Endothelial cell of umbilical vein (primary cell): ENCODE data around the gene PASD1. TPM values are rescaled to one million over a fixed set of nuclear protein-coding genes. Genes with fewer than 3 reads are reported as not detected.
"Not testable (repeated sequence)": the region's sequence is repeated elsewhere in the genome, so short reads cannot be mapped to it uniquely, and the experiment has no call there.

ENCODE experiments used
- BruUV-seq: library from RNA; stranded (reverse); fragments of 400-500 nt; replicated peaks from 2 replicates; lab custom pipeline; 2021; lab: Mats Ljungman, UMichigan
- CTCF ChIA-PET: fragments of 300-600, 350-600 bp; sonication (Branson Sonifier 250); formaldehyde crosslinking; loops from one replicate; lab custom pipeline; 2021; ENCODE audit warnings: antibody characterized with exemption, inconsistent platforms; lab: Charles Lee
- POLR2A ChIA-PET: fragments of 300-600, 350-600 bp; sonication (Branson Sonifier 250); formaldehyde crosslinking; loops from one replicate; lab custom pipeline; 2021; ENCODE audit warnings: antibody characterized with exemption, inconsistent platforms; lab: Charles Lee
- DNase-seq: peaks from one replicate; pipeline ENCODE4 v3.0.0-alpha.2; 2011; ENCODE audit warnings: low read depth, low spot score
- FAIRE-seq: peaks from 2 replicates; lab custom pipeline; 2011; peaks lifted over from hg19 to GRCh38; lab: Jason Lieb, UNC
- H2AFZ ChIP-seq: 2 replicates; pipeline ENCODE4 v1.6.0; 2012; ENCODE audit warnings: low read depth, low read length, control low read depth, inconsistent platforms
- H3K27ac ChIP-seq: 2 replicates; pipeline ENCODE4 v1.5.1; 2011; ENCODE audit warnings: low read depth, mild to moderate bottlenecking, control low read depth, low read length, moderate library complexity; ENCODE audit not compliant: insufficient read depth
- H3K27me3 ChIP-seq, 2 experiments: 2 replicates each; pipeline versions ENCODE4 v1.6.0 to v1.6.1; 2011; ENCODE audit warnings: low read length in 2 of 2, mixed read lengths in 1 of 2; ENCODE audit not compliant: control insufficient read depth in 2 of 2, insufficient read depth in 2 of 2
- H3K36me3 ChIP-seq, 2 experiments: 2 replicates in 1 of 2; 3 replicates in 1 of 2; pipeline ENCODE4 v1.5.1; 2011; ENCODE audit warnings: low read length in 2 of 2, mild to moderate bottlenecking in 1 of 2, moderate library complexity in 1 of 2; ENCODE audit not compliant: control insufficient read depth in 2 of 2, insufficient read depth in 2 of 2; ENCODE audit errors: extremely low read depth in 1 of 2
- H3K4me1 ChIP-seq: 3 replicates; pipeline ENCODE4 v1.5.1; 2011; ENCODE audit warnings: mild to moderate bottlenecking, low read length; ENCODE audit not compliant: control insufficient read depth, insufficient read depth; ENCODE audit errors: extremely low read depth
- H3K4me2 ChIP-seq: 2 replicates; pipeline ENCODE4 v1.6.1; 2011; ENCODE audit warnings: low read length, control low read depth, mixed read lengths; ENCODE audit not compliant: insufficient read depth
- H3K4me3 ChIP-seq, 3 experiments: fragments of 200-600 bp in 1 of 3; sonication (generic), shearing (Covaris generic) in 1 of 3; replicated peaks in 1 of 3; 2 replicates each; pipeline ENCODE4 v1.5.1; 2011 to 2016; ENCODE audit warnings: control low read depth in 3 of 3, low read length in 3 of 3, mild to moderate bottlenecking in 2 of 3, inconsistent platforms in 1 of 3, low read depth in 1 of 3, moderate library complexity in 1 of 3; ENCODE audit not compliant: insufficient read depth in 1 of 3
- H3K79me2 ChIP-seq: 2 replicates; pipeline ENCODE4 v1.6.0; 2012; ENCODE audit warnings: low read length, inconsistent platforms; ENCODE audit not compliant: control insufficient read depth, insufficient read depth
- H3K9ac ChIP-seq: replicated peaks from 2 replicates; pipeline ENCODE3; 2011; ENCODE audit warnings: low read length, control low read depth; ENCODE audit not compliant: insufficient read depth; ENCODE audit errors: extremely low read depth
- H3K9me1 ChIP-seq: replicated peaks from 3 replicates; pipeline ENCODE4 v1.6.0; 2011; ENCODE audit warnings: mild to moderate bottlenecking, low read length; ENCODE audit not compliant: control insufficient read depth, insufficient read depth; ENCODE audit errors: extremely low read depth
- H3K9me3 ChIP-seq: replicated peaks from 2 replicates; pipeline ENCODE4 v1.5.1; 2012; ENCODE audit warnings: low read length, inconsistent platforms; ENCODE audit not compliant: control insufficient read depth, insufficient read depth
- H4K20me1 ChIP-seq: replicated peaks from 2 replicates; pipeline ENCODE3; 2011; ENCODE audit warnings: mild to moderate bottlenecking, low read length; ENCODE audit not compliant: control insufficient read depth, insufficient read depth; ENCODE audit errors: extremely low read depth
- CTCF ChIP-seq, 2 donors: IDR thresholded peaks; 1 replicate in 1 of 2; 2 replicates in 1 of 2; pipeline ENCODE4 v1.5.1; 2011; ENCODE audit warnings: low read length in 2 of 2, mild to moderate bottlenecking in 2 of 2, moderate library complexity in 2 of 2, control low read depth in 1 of 2, inconsistent platforms in 1 of 2, low read depth in 1 of 2; ENCODE audit not compliant: insufficient read depth in 1 of 2; ENCODE audit errors: extremely low read depth in 1 of 2
- FOS ChIP-seq: IDR thresholded peaks from 2 replicates; pipeline ENCODE4 v1.6.1; 2011; ENCODE audit warnings: mild to moderate bottlenecking, low read length, moderate library complexity, borderline replicate concordance; ENCODE audit not compliant: insufficient read depth
- GATA2 ChIP-seq: IDR thresholded peaks from 2 replicates; pipeline ENCODE4 v1.7.0; 2011; ENCODE audit warnings: low read depth, mild to moderate bottlenecking, moderate library complexity, mixed read lengths, low read length; ENCODE audit not compliant: insufficient read length, insufficient read depth
- MAX ChIP-seq: IDR thresholded peaks from 2 replicates; pipeline ENCODE4 v1.6.1; 2011; ENCODE audit not compliant: insufficient read depth, insufficient read length
- MYC ChIP-seq: IDR thresholded peaks from one replicate; pipeline ENCODE4 v1.6.1; 2011; ENCODE audit warnings: mild to moderate bottlenecking, low read depth, low read length
- POLR2A ChIP-seq: IDR thresholded peaks from 2 replicates; pipeline ENCODE4 v1.6.1; 2012; ENCODE audit warnings: low read depth, mild to moderate bottlenecking, control low read depth, low read length
- POLR2AphosphoS5 ChIP-seq: IDR thresholded peaks from 2 replicates; pipeline ENCODE4 v1.6.1; 2012; ENCODE audit warnings: low read depth, mild to moderate bottlenecking, control low read depth, low read length, moderate library complexity; ENCODE audit not compliant: insufficient read depth
- dilution Hi-C: fragments of 300-500 bp; cut with MboI; formaldehyde crosslinking; loops from one replicate; pipeline ENCODE4 v1.15.0; 2019; ENCODE audit warnings: low sequenced_read_pairs; ENCODE audit not compliant: extremely low pct_ligation_motif_present
- intact Hi-C: fragments of 100-400 bp; cut with micrococcal nuclease; formaldehyde crosslinking; loops from one replicate; pipeline ENCODE4 v1.10.0; 2022
- polyA plus RNA-seq, 4 experiments: library from polyadenylated mRNA; depleted of rRNA in 3 of 4; stranded (reverse) in 3 of 4; unstranded in 1 of 4; fragments of >200 nt; gene quantifications; 2 replicates each; pipeline versions ENCODE4 v1.2.1 to v1.2.3, GENCODE V29; 2011 to 2012; ENCODE audit warnings: missing spikeins in 1 of 4
- total RNA-seq: library from RNA; stranded (reverse); gene quantifications from 2 replicates; pipeline ENCODE4 v1.2.3, GENCODE V29; 2021

The PASD1 gene
- total and polyA plus RNA-seq, 2 donors (not counting 3 experiments of a cell fraction or from before 2014, with no cell fraction given): not detected

GRCh38 chrX:151563003-151563402, 472 bp upstream of the PASD1 start:
- intact Hi-C loops, DNase-seq, H3K9me3 ChIP-seq, H3K27me3 ChIP-seq, H2AFZ ChIP-seq, POLR2A ChIA-PET, H3K27ac ChIP-seq, dilution Hi-C loops, H3K36me3 ChIP-seq, H4K20me1 ChIP-seq, H3K4me3 ChIP-seq, H3K9ac ChIP-seq, H3K4me2 ChIP-seq, CTCF ChIA-PET, H3K4me1 ChIP-seq, BruUV-seq, H3K9me1 ChIP-seq, FAIRE-seq, H3K79me2 ChIP-seq: not testable (repeated sequence)

GRCh38 chrX:151564035-151564434, 560 bp downstream of the PASD1 start:
- DNase-seq (no peak), FAIRE-seq (no peak)
- Histone ChIP-seq H3K4me3 (no peak overlapping the region), H3K9me1 (no peaks in the 10 kb centered on the region), H3K9ac (no peak overlapping the region), H3K27ac (no peak overlapping the region), H3K4me2 (no peak overlapping the region), H3K9me3 (no peaks in the 10 kb centered on the region), H3K36me3 (no peaks in the 10 kb centered on the region), H3K27me3 (no peaks in the 10 kb centered on the region), H3K79me2 (no peaks in the 10 kb centered on the region), H3K4me1 (no peaks in the 10 kb centered on the region), H4K20me1 (no peaks in the 10 kb centered on the region), H2AFZ (no peak overlapping the region)
- ChIA-PET CTCF (no interaction called here), POLR2A (no interaction called here)
- no peak for TF ChIP-seq GATA2
- TF ChIP-seq MYC: no peak
- TF ChIP-seq POLR2A: no peak
- TF ChIP-seq MAX: no peak
- no peak for TF ChIP-seq CTCF (IDR thresholded peaks at IDR 0.05; ENCODE audit: extremely low read depth in 1 of 2, insufficient read depth in 1 of 2, low read depth in 1 of 2, low read length in 2 of 2)
- TF ChIP-seq FOS: no peak
- TF ChIP-seq POLR2AphosphoS5: no peak
- intact Hi-C loops (no loop called here), dilution Hi-C loops (no loop called here)
- BruUV-seq: no TSS peak

- H3K27me3 ChIP-seq, H3K4me1 ChIP-seq, dilution Hi-C loops, H3K9me1 ChIP-seq, H3K9me3 ChIP-seq, H3K79me2 ChIP-seq, BruUV-seq, DNase-seq, intact Hi-C loops, H3K4me2 ChIP-seq, H3K4me3 ChIP-seq, H2AFZ ChIP-seq, POLR2A ChIA-PET, H3K27ac ChIP-seq, H3K9ac ChIP-seq, FAIRE-seq, CTCF ChIA-PET, H4K20me1 ChIP-seq, H3K36me3 ChIP-seq: not testable (repeated sequence)
These were observed 3.4 kb downstream of the PASD1 start for GRCh38 chrX:151566872-151567271.
